Keratinocyte (primary cell): ENCODE data around the gene HMGCR. TPM values are rescaled to one million over a fixed set of nuclear protein-coding genes. Genes with fewer than 3 reads are reported as not detected.
"Not testable (repeated sequence)": the region's sequence is repeated elsewhere in the genome, so short reads cannot be mapped to it uniquely, and the experiment has no call there.

Experiments
- DNase-seq: peaks from one replicate; pipeline ENCODE4 v3.0.0-alpha.2; 2011; ENCODE audit warnings: low read depth, missing footprints, low spot score
- FAIRE-seq: peaks from 2 replicates; lab custom pipeline; 2011; peaks lifted over from hg19 to GRCh38; lab: Jason Lieb, UNC
- H2AFZ ChIP-seq: 2 replicates; pipeline ENCODE4 v1.6.0; 2012; ENCODE audit warnings: low read length, control low read depth, inconsistent platforms; ENCODE audit not compliant: control insufficient read depth
- H3K27ac ChIP-seq: 2 replicates; pipeline ENCODE4 v1.5.1; 2011; ENCODE audit warnings: low read length; ENCODE audit not compliant: control insufficient read depth, insufficient read depth
- H3K27me3 ChIP-seq: 3 replicates; pipeline ENCODE4 v1.6.0; 2011; ENCODE audit warnings: low read length; ENCODE audit not compliant: control insufficient read depth, insufficient read depth; ENCODE audit errors: extremely low read depth
- H3K36me3 ChIP-seq, 2 experiments: 2 replicates in 1 of 2; 3 replicates in 1 of 2; pipeline ENCODE4 v1.5.1; 2011; ENCODE audit warnings: low read length in 2 of 2, mild to moderate bottlenecking in 1 of 2; ENCODE audit not compliant: control insufficient read depth in 2 of 2, insufficient read depth in 2 of 2; ENCODE audit errors: extremely low read depth in 1 of 2
- H3K4me1 ChIP-seq: 3 replicates; pipeline ENCODE4 v1.5.1; 2011; ENCODE audit warnings: low read length; ENCODE audit not compliant: control insufficient read depth, insufficient read depth; ENCODE audit errors: extremely low read depth
- H3K4me2 ChIP-seq: 3 replicates; pipeline ENCODE4 v1.6.0; 2011; ENCODE audit warnings: low read depth, low read length; ENCODE audit not compliant: control insufficient read depth, insufficient read depth; ENCODE audit errors: extremely low read depth
- H3K4me3 ChIP-seq, 3 experiments: fragments of 200-600 bp in 1 of 3; sonication (generic) in 1 of 3; 2 replicates in 2 of 3; 3 replicates in 1 of 3; pipeline ENCODE4 v1.5.1; 2011 to 2016; ENCODE audit warnings: low read length in 3 of 3, mild to moderate bottlenecking in 3 of 3, control low read depth in 2 of 3, inconsistent platforms in 1 of 3, low read depth in 1 of 3, mixed read lengths in 1 of 3, mixed run types in 1 of 3, moderate library complexity in 1 of 3; ENCODE audit not compliant: control insufficient read depth in 2 of 3, insufficient read depth in 2 of 3; ENCODE audit errors: extremely low read depth in 1 of 3
- H3K79me2 ChIP-seq: 2 replicates; pipeline ENCODE4 v1.6.0; 2012; ENCODE audit warnings: low read length; ENCODE audit not compliant: control insufficient read depth, insufficient read depth
- H3K9ac ChIP-seq: 3 replicates; pipeline ENCODE4 v1.6.0; 2011; ENCODE audit warnings: low read length; ENCODE audit not compliant: control insufficient read depth, insufficient read depth; ENCODE audit errors: extremely low read depth
- H3K9me1 ChIP-seq: 3 replicates; pipeline ENCODE4 v1.6.0; 2011; ENCODE audit warnings: low read length; ENCODE audit not compliant: control insufficient read depth, insufficient read depth; ENCODE audit errors: extremely low read depth
- H3K9me3 ChIP-seq: 2 replicates; pipeline ENCODE4 v1.5.1; 2012; ENCODE audit warnings: low read depth, low read length; ENCODE audit not compliant: control insufficient read depth
- H4K20me1 ChIP-seq: 3 replicates; pipeline ENCODE4 v1.6.0; 2011; ENCODE audit warnings: low read length; ENCODE audit not compliant: control insufficient read depth, insufficient read depth; ENCODE audit errors: extremely low read depth
- CTCF ChIP-seq, 3 experiments: IDR thresholded peaks in 1 of 3; conservative IDR thresholded peaks in 1 of 3; optimal IDR thresholded peaks in 1 of 3; 2 replicates in 2 of 3; 3 replicates in 1 of 3; pipeline versions ENCODE3 to v1.5.1; 2011; ENCODE audit warnings: low read length in 3 of 3, mild to moderate bottlenecking in 3 of 3, moderate library complexity in 2 of 3, control low read depth in 1 of 3, inconsistent platforms in 1 of 3; ENCODE audit not compliant: insufficient read depth in 2 of 3; ENCODE audit errors: extremely low read depth in 1 of 3
- EZH2 ChIP-seq: IDR thresholded peaks from one replicate; pipeline ENCODE4 v1.6.1; 2012; ENCODE audit warnings: inconsistent platforms, mild to moderate bottlenecking, low read length, moderate library complexity
- dilution Hi-C: fragments of 300-500 bp; cut with MboI; formaldehyde crosslinking; loops from one replicate; pipeline ENCODE4 v1.7.0; 2020; ENCODE audit warnings: low sequenced_read_pairs; ENCODE audit not compliant: extremely low pct_ligation_motif_present
- polyA plus RNA-seq, 5 experiments: library from polyadenylated mRNA; depleted of rRNA in 3 of 5; stranded (reverse) in 3 of 5; stranded (forward) in 1 of 5; unstranded in 1 of 5; fragments of >200 nt; gene quantifications; 1 replicate in 1 of 5; 2 replicates in 3 of 5; 3 replicates in 1 of 5; pipeline versions ENCODE4 v1.2.1 to v1.2.3, GENCODE V29; 2011 to 2012; ENCODE audit warnings: missing spikeins in 2 of 5, low read depth in 1 of 5, low replicate concordance in 1 of 5

HMGCR gene
- polyA plus RNA-seq, 1 donor (not counting 4 experiments of a cell fraction or from before 2014, with no cell fraction given) = 181 TPM

DNA sequence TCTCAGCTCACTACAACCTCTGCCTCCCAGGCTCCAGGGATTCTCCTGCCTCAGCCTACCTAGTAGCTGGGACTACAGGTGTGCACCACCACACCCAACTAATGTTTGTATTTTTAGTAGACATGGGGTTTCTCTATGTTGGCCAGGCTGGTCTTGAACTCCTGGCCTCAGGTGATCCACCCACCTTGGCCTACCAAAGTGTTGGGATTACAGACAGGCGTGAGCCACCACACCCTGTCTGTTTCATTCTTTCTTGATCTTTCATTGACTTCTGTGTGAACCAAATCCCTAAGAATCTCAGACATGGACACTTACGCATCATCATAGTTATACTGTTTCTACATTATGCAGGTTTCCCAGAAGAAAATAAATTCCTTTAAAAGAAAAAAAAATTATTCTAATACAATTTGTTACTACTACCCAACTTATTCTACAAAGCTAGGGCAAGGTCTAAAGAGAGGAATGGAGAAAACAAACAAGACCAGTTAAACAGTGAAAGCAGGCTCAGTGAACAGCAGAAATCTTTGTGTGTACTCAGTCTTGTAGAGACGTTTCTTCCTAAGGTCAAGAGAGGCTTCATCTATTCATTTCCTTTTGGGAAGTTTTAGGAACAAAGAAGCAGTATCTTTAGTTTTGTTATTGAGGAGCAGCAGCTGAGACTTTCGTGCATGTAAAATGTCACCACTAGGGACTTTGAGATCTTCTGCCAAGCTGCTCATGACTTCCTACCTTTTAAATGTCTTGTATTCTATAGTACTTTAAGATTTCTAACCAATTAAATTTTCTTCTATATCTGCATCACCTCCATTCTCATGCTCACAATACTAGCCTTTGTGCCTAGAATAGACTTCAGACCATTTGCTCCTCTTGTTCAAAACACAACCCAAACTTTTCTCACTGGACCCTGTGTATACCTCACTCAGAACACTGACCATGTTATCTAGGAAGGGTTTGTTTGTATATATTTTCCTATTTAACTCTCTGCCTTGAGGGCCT, 5.6 kb upstream of the HMGCR start:
- no peak overlapping the region for H3K4me2 ChIP-seq
- H3K79me2 ChIP-seq = no peaks in the 10 kb centered on the region
- H3K9ac ChIP-seq = no peak overlapping the region
- no peaks in the 10 kb centered on the region for H4K20me1 ChIP-seq
- H3K36me3 ChIP-seq = no peaks in the 10 kb centered on the region
- H3K27ac ChIP-seq = no peak overlapping the region
- no peaks in the 10 kb centered on the region for H3K27me3 ChIP-seq
- no peaks in the 10 kb centered on the region for H3K9me1 ChIP-seq
- peaks cover 5% of the 10 kb centered on the region for H3K4me1 ChIP-seq
- TF ChIP-seq EZH2 = no peak
- peak in 1 of 3 experiments; percentile 12 for TF ChIP-seq CTCF (optimal IDR thresholded peaks at IDR 0.05 in 1 of 3, IDR thresholded peaks at IDR 0.05 in 1 of 3, conservative IDR thresholded peaks at IDR 0.05 in 1 of 3; ENCODE audit: extremely low read depth in 1 of 3, insufficient read depth in 2 of 3, low read length in 3 of 3)
- dilution Hi-C loops = no loop called here
- FAIRE-seq (no peak), DNase-seq (no peak)
- H3K4me3 ChIP-seq = no peak overlapping the region
- H2AFZ ChIP-seq = no peak overlapping the region
- no peaks in the 10 kb centered on the region for H3K9me3 ChIP-seq

GRCh38 chr5:75333759-75334158, 3.3 kb upstream of the HMGCR start:
- H3K36me3 ChIP-seq, H3K27me3 ChIP-seq, H3K9ac ChIP-seq, dilution Hi-C loops, H3K4me1 ChIP-seq, H2AFZ ChIP-seq, H3K4me3 ChIP-seq, DNase-seq, H3K4me2 ChIP-seq, H3K9me1 ChIP-seq, H3K27ac ChIP-seq, H3K9me3 ChIP-seq, H4K20me1 ChIP-seq, FAIRE-seq: not testable (repeated sequence)
- H3K79me2 ChIP-seq = peaks cover 18% of the 10 kb centered on the region

DNA sequence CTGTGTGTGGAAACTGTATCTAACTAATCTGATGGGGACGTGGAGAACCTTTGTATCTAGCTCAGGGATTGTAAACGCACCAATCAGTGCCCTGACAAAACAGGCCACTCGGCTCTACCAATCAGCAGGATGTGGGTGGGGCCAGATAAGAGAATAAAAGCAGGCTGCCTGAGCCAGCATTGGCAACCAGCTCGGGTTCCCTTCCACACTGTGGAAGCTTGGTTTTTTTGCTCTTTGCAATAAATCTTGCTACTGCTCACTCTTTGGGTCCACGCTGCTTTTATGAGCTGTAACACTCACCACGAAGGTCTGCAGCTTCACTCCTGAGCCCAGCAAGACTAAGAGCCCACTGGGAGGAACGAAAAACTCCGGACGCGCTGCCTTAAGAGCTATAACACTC, 2.6 kb upstream of the HMGCR start:
- H3K4me3 ChIP-seq, DNase-seq, H4K20me1 ChIP-seq, H3K4me2 ChIP-seq, H3K36me3 ChIP-seq, H3K9ac ChIP-seq, FAIRE-seq, H3K9me3 ChIP-seq, H3K9me1 ChIP-seq, H2AFZ ChIP-seq, H3K27ac ChIP-seq, dilution Hi-C loops, H3K27me3 ChIP-seq: not testable (repeated sequence)
- Histone ChIP-seq H3K4me1 (peaks cover 13% of the 10 kb centered on the region), H3K79me2 (peaks cover 22% of the 10 kb centered on the region)
